ENCODE measurements around the gene CNKSR3.

Gene CNKSR3

DNA sequence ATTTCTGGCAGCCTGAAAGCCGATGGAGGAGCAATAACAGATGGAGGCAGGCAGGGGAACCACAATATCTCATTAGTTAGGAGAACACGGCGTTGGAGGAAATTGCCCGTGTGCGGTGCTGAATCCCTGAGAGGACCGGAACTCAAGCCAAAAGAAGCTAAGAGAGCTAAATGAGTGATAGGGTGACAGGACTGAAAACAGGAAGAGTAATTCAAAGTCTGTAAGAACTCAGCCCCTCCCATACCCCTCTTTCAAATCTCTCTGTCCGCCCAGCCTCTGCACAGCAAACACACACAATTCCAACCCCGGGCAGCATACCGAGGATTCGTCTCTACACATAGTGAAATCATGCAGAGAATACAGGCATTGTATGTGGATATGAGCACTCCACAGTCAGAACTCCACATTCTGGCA is 151.3 kb downstream of the CNKSR3 start:
- no peak for DNase-seq (ENCODE audit: low read depth)
- no peak for TF ChIP-seq CTCF (IDR thresholded peaks at IDR 0.05; ENCODE audit: control insufficient read depth, insufficient read depth, low read depth, low read length, missing control alignments)
- no peak overlapping the region for H3K4me3 ChIP-seq (ENCODE audit: control insufficient read depth, low read depth, low read length)

DNA sequence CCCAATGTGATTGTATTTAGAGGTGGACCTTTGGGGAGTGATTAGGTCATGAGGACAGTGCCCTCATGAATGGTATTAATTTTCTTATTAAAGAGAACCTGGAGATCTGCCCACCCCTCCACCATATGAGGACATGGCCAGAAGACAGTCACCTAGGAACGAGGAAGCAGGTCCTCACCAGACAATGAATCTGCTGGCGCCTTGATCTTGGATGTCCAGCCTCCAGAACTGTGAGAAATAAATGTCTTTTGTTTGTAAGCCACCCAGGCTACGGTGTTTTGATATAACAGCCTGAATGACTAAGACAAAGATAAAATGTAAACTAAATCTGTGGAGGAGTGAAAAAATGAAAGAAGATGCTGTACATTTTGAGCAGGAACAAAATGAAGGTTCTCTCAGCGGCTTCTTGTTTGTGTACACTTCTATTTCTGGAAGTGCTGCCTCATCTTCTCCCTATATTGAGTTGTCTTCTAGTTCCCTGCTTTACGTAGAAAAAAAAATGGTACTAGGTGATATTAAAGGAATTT is 152.4 kb downstream of the CNKSR3 start:
- no peak overlapping the region for H3K4me3 ChIP-seq (ENCODE audit: control insufficient read depth, low read depth, low read length)
- no peak for TF ChIP-seq CTCF (IDR thresholded peaks at IDR 0.05; ENCODE audit: control insufficient read depth, insufficient read depth, low read depth, low read length, missing control alignments)
- DNase-seq (ENCODE audit: low read depth), result no peak

- DNase-seq (ENCODE audit: low read depth), result no peak
- no peak within 1 kb of the TSS for H3K4me3 ChIP-seq (ENCODE audit: control insufficient read depth, low read depth, low read length)
Measured at GRCh38 chr6:154356690-154357089, 153.8 kb downstream of the CNKSR3 start, which contains the start of gene IPCEF1. Gene IPCEF1, minus strand, starts transcription at chr6:154356803. Its CDS starts 90,856 bp downstream, at chr6:154265947.

GRCh38 chr6:154356113-154356512 is 154.4 kb downstream of the CNKSR3 start:
- TF ChIP-seq CTCF (IDR thresholded peaks at IDR 0.05; ENCODE audit: control insufficient read depth, insufficient read depth, low read depth, low read length, missing control alignments), result no peak
- DNase-seq (ENCODE audit: low read depth), result no peak
- no peak overlapping the region for H3K4me3 ChIP-seq (ENCODE audit: control insufficient read depth, low read depth, low read length)

More at GRCh38 chr6:154356690-154357089, 153.8 kb downstream of the CNKSR3 start, which contains the start of gene IPCEF1:
- TF ChIP-seq CTCF (IDR thresholded peaks at IDR 0.05; ENCODE audit: control insufficient read depth, insufficient read depth, low read depth, low read length, missing control alignments), result no peak

- no peak overlapping the region for H3K4me3 ChIP-seq (ENCODE audit: control insufficient read depth, low read depth, low read length)
- no peak for TF ChIP-seq CTCF (IDR thresholded peaks at IDR 0.05; ENCODE audit: control insufficient read depth, insufficient read depth, low read depth, low read length, missing control alignments)
- DNase-seq (ENCODE audit: low read depth), result no peak
Measured at GRCh38 chr6:154354265-154354777, 156.2 kb downstream of the CNKSR3 start.

DNA sequence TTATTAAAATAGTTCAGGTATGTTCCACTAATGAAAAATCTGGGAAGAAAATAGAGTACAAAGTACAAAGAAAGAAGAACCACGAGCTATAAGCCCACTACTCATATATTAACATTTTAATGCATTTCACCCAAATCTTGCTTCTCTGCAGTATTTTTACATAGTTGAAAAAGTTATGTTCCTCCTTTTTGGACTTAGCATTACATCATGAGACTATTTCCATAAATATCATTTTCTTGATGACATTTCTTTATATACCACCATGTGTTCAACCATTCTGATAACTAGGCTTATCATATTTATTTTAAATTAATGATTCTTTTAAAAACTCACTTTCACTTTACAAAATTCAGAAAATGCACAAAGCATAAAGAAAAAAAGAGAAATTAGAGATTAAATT is 156.9 kb downstream of the CNKSR3 start:
- no peak for DNase-seq (ENCODE audit: low read depth)

More for the DNA sequence above, 156.9 kb downstream of the CNKSR3 start:
- no peak for TF ChIP-seq CTCF (IDR thresholded peaks at IDR 0.05; ENCODE audit: control insufficient read depth, insufficient read depth, low read depth, low read length, missing control alignments)
- no peak overlapping the region for H3K4me3 ChIP-seq (ENCODE audit: control insufficient read depth, low read depth, low read length)

Measured in AG09309 (cell line).